GM12878 (cell line): ENCODE data around the gene UTS2. TPM values are rescaled to one million over a fixed set of nuclear protein-coding genes. Genes with fewer than 3 reads are reported as not detected.

Experiments used
- ATAC-seq: fragments of 200-7000 bp; cut with Tn5 transposase; 3 replicates; pipeline ENCODE4 v1.9.1; 2020; ENCODE audit warnings: mild to moderate bottlenecking, moderate library complexity
- BruUV-seq: library from RNA; stranded (reverse); fragments of 400-500 nt; replicated peaks from 2 replicates; lab custom pipeline; 2021; lab: Mats Ljungman, UMichigan
- CTCF ChIA-PET: fragments of 300-600 bp; sonication (Branson Sonifier 250); formaldehyde crosslinking; extraction: SDS; loops from one replicate; lab custom pipeline; 2021; ENCODE audit warnings: inconsistent platforms; lab: Yijun Ruan, JAX
- POLR2A ChIA-PET: fragments of 350-600 bp; formaldehyde crosslinking; extraction: SDS; loops from one replicate; lab custom pipeline; 2021; ENCODE audit warnings: inconsistent platforms; lab: Charles Lee
- RAD21 ChIA-PET: fragments of 300-600 bp; sonication (Branson Sonifier 250); formaldehyde crosslinking; loops from one replicate; lab custom pipeline; 2023; ENCODE audit warnings: antibody characterized with exemption; ENCODE audit not compliant: unreplicated experiment; lab: Charles Lee
- SMC1A ChIA-PET: fragments of 300-600 bp; sonication (Branson Sonifier 250); formaldehyde crosslinking; loops from one replicate; lab custom pipeline; 2023; ENCODE audit not compliant: unreplicated experiment, uncharacterized antibody; lab: Charles Lee
- DNase-seq: peaks from one replicate; pipeline ENCODE4 v3.0.0-alpha.2; 2011; ENCODE audit warnings: low read depth, low spot score
- FAIRE-seq: peaks from 3 replicates; lab custom pipeline; 2011; peaks lifted over from hg19 to GRCh38; lab: Jason Lieb, UNC
- H2AFZ ChIP-seq: 2 replicates; pipeline ENCODE4 v1.6.0; 2011; ENCODE audit warnings: low read depth, low read length, control low read depth; ENCODE audit not compliant: control insufficient read depth
- H3K27ac ChIP-seq: 2 replicates; pipeline ENCODE4 v1.5.1; 2011; ENCODE audit warnings: control low read depth; ENCODE audit not compliant: control insufficient read depth, insufficient read depth
- H3K27me3 ChIP-seq, 2 experiments: replicated peaks in 1 of 2; 2 replicates each; pipeline versions ENCODE4 v1.6.0 to v1.6.1; 2011; ENCODE audit warnings: low read length in 1 of 2; ENCODE audit not compliant: control insufficient read depth in 2 of 2, insufficient read depth in 2 of 2
- H3K36me3 ChIP-seq, 2 experiments: 2 replicates each; pipeline ENCODE4 v1.5.1; 2011; ENCODE audit warnings: low read length in 1 of 2; ENCODE audit not compliant: control insufficient read depth in 2 of 2, insufficient read depth in 2 of 2
- H3K4me1 ChIP-seq: 2 replicates; pipeline ENCODE4 v1.6.1; 2011; ENCODE audit warnings: mild to moderate bottlenecking, low read length, moderate library complexity, mixed read lengths; ENCODE audit not compliant: control insufficient read depth, insufficient read depth
- H3K4me2 ChIP-seq: 2 replicates; pipeline ENCODE4 v1.6.0; 2011; ENCODE audit warnings: control low read depth; ENCODE audit not compliant: control insufficient read depth, insufficient read depth
- H3K4me3 ChIP-seq: fragments of 200-600 bp; sonication (generic); 2 replicates; pipeline ENCODE4 v1.5.1; 2016
- H3K79me2 ChIP-seq: 2 replicates; pipeline ENCODE4 v1.6.0; 2011; ENCODE audit warnings: low read length; ENCODE audit not compliant: control insufficient read depth, insufficient read depth
- H3K9ac ChIP-seq: 2 replicates; pipeline ENCODE4 v1.8.0; 2011; ENCODE audit warnings: low read length, control low read depth, mixed read lengths; ENCODE audit not compliant: control insufficient read depth, insufficient read depth
- H3K9me3 ChIP-seq: replicated peaks from 3 replicates; pipeline ENCODE4 v1.5.1; 2011; ENCODE audit warnings: mild to moderate bottlenecking, low read length; ENCODE audit not compliant: control insufficient read depth, insufficient read depth
- H4K20me1 ChIP-seq: 2 replicates; pipeline ENCODE4 v1.6.0; 2011; ENCODE audit not compliant: control insufficient read depth, insufficient read depth
- BRCA1 ChIP-seq: IDR thresholded peaks from 2 replicates; pipeline ENCODE4 v1.6.1; 2011; ENCODE audit warnings: low read depth, low read length, improper control_type of control experiment
- SUPT20H ChIP-seq: IDR thresholded peaks from 2 replicates; pipeline ENCODE4 v1.6.1; 2011; ENCODE audit warnings: low read depth, mild to moderate bottlenecking, low read length, moderate library complexity, borderline replicate concordance; ENCODE audit not compliant: control insufficient read depth
- YY1 ChIP-seq: IDR thresholded peaks from 2 replicates; pipeline ENCODE4 v1.6.1; 2011; ENCODE audit warnings: low read depth, mild to moderate bottlenecking, low read length
- ZBTB4 ChIP-seq: fragments of 450-650 bp; formaldehyde crosslinking; IDR thresholded peaks from 2 replicates; pipeline ENCODE4 v1.4.0; 2022; ENCODE audit warnings: mild to moderate bottlenecking, moderate library complexity
- WGBS: methylation state at CpG from one replicate; pipeline ENCODE4 v1.1.6; 2016; ENCODE audit warnings: low lambda C conversion rate; ENCODE audit not compliant: insufficient replicate concordance, insufficient coverage; ENCODE audit errors: missing lambda C conversion rate; 5-methylcytosine and 5-hydroxymethylcytosine counted together
- in situ Hi-C: fragments of 300-500 bp; cut with MboI; formaldehyde crosslinking; loops from 9 replicates; pipeline ENCODE4 v1.14.3; 2018; ENCODE audit warnings: mixed read lengths
- intact Hi-C: fragments of 100-400 bp; cut with micrococcal nuclease; formaldehyde crosslinking; loops from one replicate; pipeline ENCODE4 v1.14.2; 2022; ENCODE audit not compliant: unreplicated experiment
- polyA plus RNA-seq, 11 experiments: library from polyadenylated mRNA; depleted of rRNA in 4 of 11; unstranded in 6 of 11; stranded (reverse) in 5 of 11; fragments of >200 nt; fragmentation: Nextera tagmentation in 4 of 11; fragmentation: Illumina TruSeq in 1 of 11; extraction: Ambion mirVana in 4 of 11; extraction: Trizol in 1 of 11; gene quantifications; 1 replicate in 1 of 11; 2 replicates in 10 of 11; pipeline versions ENCODE4 v1.2.1 to v1.2.3, GENCODE V29; 2011 to 2016; ENCODE audit warnings: inconsistent platforms in 2 of 11, missing spikeins in 2 of 11, low read depth in 1 of 11
- total RNA-seq, 4 experiments: library from RNA; depleted of rRNA in 3 of 4; stranded (reverse); fragments of >200 nt in 3 of 4; fragmentation: Illumina TruSeq in 1 of 4; extraction: Trizol in 1 of 4; gene quantifications; 2 replicates each; pipeline versions ENCODE4 v1.2.1 to v1.2.3, GENCODE V29; 2013 to 2021
- TF ChIP-seq, protein P1 (sequence below): IDR thresholded peaks from 2 replicates; pipeline ENCODE4 v1.6.1; 2011; ENCODE audit warnings: low read depth, low read length, improper control_type of control experiment, borderline replicate concordance

UTS2 gene
- total and polyA plus RNA-seq, 10 of the 15 experiments (the other 5 are each of a cell fraction or from before 2014, with no cell fraction given) = not detected

DNA sequence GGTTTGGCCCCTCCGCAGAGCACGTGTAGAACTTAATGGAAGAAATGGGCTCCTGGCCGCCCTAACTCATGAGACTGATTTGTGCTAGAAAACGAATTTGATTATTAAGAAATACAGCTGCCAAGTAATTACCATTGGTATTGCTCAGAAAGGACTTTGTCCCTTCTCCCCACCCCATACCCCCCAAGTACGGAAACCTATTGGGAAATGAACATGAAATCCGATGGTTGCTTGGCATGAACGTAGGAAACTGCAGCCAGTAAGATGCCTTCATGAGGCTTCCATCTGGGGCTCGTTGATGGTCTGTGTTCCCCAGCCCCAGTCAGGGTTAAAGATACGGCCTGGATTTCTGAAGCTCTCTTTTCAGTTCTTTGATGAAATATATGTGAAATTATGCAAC is 47.4 kb downstream of the UTS2 start:
- RAD21 ChIA-PET = interaction anchor here (0.7 kb wide), 1 partner anchor 98 kb away, joined by 3 read pairs; no protein-coding TSS in a partner anchor

More for the DNA sequence above, 47.4 kb downstream of the UTS2 start:
- Histone ChIP-seq H3K4me2 (no peak overlapping the region), H4K20me1 (no peaks in the 10 kb centered on the region), H3K27me3 (no peaks in the 10 kb centered on the region), H3K4me1 (no peaks in the 10 kb centered on the region), H2AFZ (no peak overlapping the region), H3K9me3 (no peaks in the 10 kb centered on the region), H3K4me3 (no peak overlapping the region), H3K79me2 (no peaks in the 10 kb centered on the region), H3K27ac (no peak overlapping the region), H3K36me3 (no peaks in the 10 kb centered on the region), H3K9ac (no peak overlapping the region)
- no peak for TF ChIP-seq SUPT20H
- no peak for TF ChIP-seq BRCA1
- TF ChIP-seq ZBTB4 (CRISPR knock-in tag) = no peak
- no peak for TF ChIP-seq YY1
- TF ChIP-seq, protein P1, sequence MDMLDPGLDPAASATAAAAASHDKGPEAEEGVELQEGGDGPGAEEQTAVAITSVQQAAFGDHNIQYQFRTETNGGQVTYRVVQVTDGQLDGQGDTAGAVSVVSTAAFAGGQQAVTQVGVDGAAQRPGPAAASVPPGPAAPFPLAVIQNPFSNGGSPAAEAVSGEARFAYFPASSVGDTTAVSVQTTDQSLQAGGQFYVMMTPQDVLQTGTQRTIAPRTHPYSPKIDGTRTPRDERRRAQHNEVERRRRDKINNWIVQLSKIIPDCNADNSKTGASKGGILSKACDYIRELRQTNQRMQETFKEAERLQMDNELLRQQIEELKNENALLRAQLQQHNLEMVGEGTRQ = no peak
- DNase-seq (no peak), ATAC-seq (no peak), FAIRE-seq (no peak)
- ChIA-PET CTCF (interaction anchor here (0.6 to 1.0 kb wide), 2 partner anchors 17 to 53 kb away, joined by 3 read pairs; no protein-coding TSS in a partner anchor), POLR2A (no interaction called here), SMC1A (interaction anchor here (1.0 kb wide), 1 partner anchor 11 kb away, joined by 4 read pairs; no protein-coding TSS in a partner anchor)
- intact Hi-C loops = loop anchor here (5.0 kb wide), 1 partner anchor 97 kb away; no protein-coding TSS in a partner anchor
- in situ Hi-C loops = no loop called here
- BruUV-seq = no TSS peak
- 53% methylated on average over 9 of the region's 9 CpGs for WGBS

Other genes starting within 250 kb of the UTS2 start
- gene VAMP3, start 81.8 kb downstream of the UTS2 start, total RNA-seq (2014; rRNA removed) = 8.4 and 18.0 TPM in 2 replicates
- gene VAMP3, start 81.8 kb downstream of the UTS2 start, total RNA-seq (2014; rRNA removed; fragmentation: Illumina TruSeq; extraction: Trizol) = 12.5 and 16.3 TPM in 2 replicates
- gene VAMP3, start 81.8 kb downstream of the UTS2 start, total RNA-seq (2021) = 9.9 and 11.7 TPM in 2 replicates
- 24.9 and 32.6 TPM in 2 replicates for gene VAMP3, start 81.8 kb downstream of the UTS2 start, polyA plus RNA-seq (2011; rRNA removed)
- 13.2 and 14.3 TPM in 2 replicates for gene VAMP3, start 81.8 kb downstream of the UTS2 start, polyA plus RNA-seq (2014; fragmentation: Illumina TruSeq; extraction: Trizol)
- gene VAMP3, start 81.8 kb downstream of the UTS2 start, polyA plus RNA-seq (2014; fragmentation: Nextera tagmentation; extraction: Ambion mirVana) = 1 to 10 TPM; 4.8 to 5.5 TPM
- gene VAMP3, start 81.8 kb downstream of the UTS2 start, polyA plus RNA-seq (2014; rRNA removed) = 9.7 and 14.7 TPM in 2 replicates
- 1 to 10 TPM; 8.2 to 9.5 TPM for gene VAMP3, start 81.8 kb downstream of the UTS2 start, polyA plus RNA-seq (2016; fragmentation: Nextera tagmentation; extraction: Ambion mirVana)
- gene PER3, start 68.8 kb downstream of the UTS2 start, total RNA-seq (2014; rRNA removed) = 0.05 and 0.06 TPM in 2 replicates
- gene PER3, start 68.8 kb downstream of the UTS2 start, total RNA-seq (2014; rRNA removed; fragmentation: Illumina TruSeq; extraction: Trizol) = 0.18 TPM in 2 replicates
- gene PER3, start 68.8 kb downstream of the UTS2 start, total RNA-seq (2021) = 0.11 and 0.31 TPM in 2 replicates
- 0.49 and 0.64 TPM in 2 replicates for gene PER3, start 68.8 kb downstream of the UTS2 start, polyA plus RNA-seq (2011; rRNA removed)
- gene PER3, start 68.8 kb downstream of the UTS2 start, polyA plus RNA-seq (2014; fragmentation: Illumina TruSeq; extraction: Trizol) = 0.25 and 0.35 TPM in 2 replicates
- under 1 TPM in 1 of 2 experiments, not detected in 1; 0.11 TPM for gene PER3, start 68.8 kb downstream of the UTS2 start, polyA plus RNA-seq (2014; fragmentation: Nextera tagmentation; extraction: Ambion mirVana)
- gene PER3, start 68.8 kb downstream of the UTS2 start, polyA plus RNA-seq (2014; rRNA removed) = 0.13 and 0.18 TPM in 2 replicates
- under 1 TPM; 0.11 to 0.13 TPM for gene PER3, start 68.8 kb downstream of the UTS2 start, polyA plus RNA-seq (2016; fragmentation: Nextera tagmentation; extraction: Ambion mirVana)
- gene TNFRSF9, start 87.8 kb upstream of the UTS2 start, total RNA-seq (2014; rRNA removed) = 4.0 and 4.4 TPM in 2 replicates
- 5.9 and 7.0 TPM in 2 replicates for gene TNFRSF9, start 87.8 kb upstream of the UTS2 start, total RNA-seq (2014; rRNA removed; fragmentation: Illumina TruSeq; extraction: Trizol)
- gene TNFRSF9, start 87.8 kb upstream of the UTS2 start, total RNA-seq (2021) = 5.6 and 7.6 TPM in 2 replicates
- 24.7 and 25.6 TPM in 2 replicates for gene TNFRSF9, start 87.8 kb upstream of the UTS2 start, polyA plus RNA-seq (2011; rRNA removed)
- gene TNFRSF9, start 87.8 kb upstream of the UTS2 start, polyA plus RNA-seq (2014; fragmentation: Illumina TruSeq; extraction: Trizol) = 5.4 and 5.7 TPM in 2 replicates
- 1 to 10 TPM; 7.5 to 9.2 TPM for gene TNFRSF9, start 87.8 kb upstream of the UTS2 start, polyA plus RNA-seq (2014; fragmentation: Nextera tagmentation; extraction: Ambion mirVana)
- gene TNFRSF9, start 87.8 kb upstream of the UTS2 start, polyA plus RNA-seq (2014; rRNA removed) = 4.0 and 5.9 TPM in 2 replicates
- gene TNFRSF9, start 87.8 kb upstream of the UTS2 start, polyA plus RNA-seq (2016; fragmentation: Nextera tagmentation; extraction: Ambion mirVana) = 1 to 10 TPM; 2.0 to 2.2 TPM
- gene PARK7, start 108.6 kb upstream of the UTS2 start, total RNA-seq (2014; rRNA removed) = 267 and 294 TPM in 2 replicates
- 293 and 296 TPM in 2 replicates for gene PARK7, start 108.6 kb upstream of the UTS2 start, total RNA-seq (2014; rRNA removed; fragmentation: Illumina TruSeq; extraction: Trizol)
- gene PARK7, start 108.6 kb upstream of the UTS2 start, total RNA-seq (2021) = 405 and 406 TPM in 2 replicates
- 523 and 619 TPM in 2 replicates for gene PARK7, start 108.6 kb upstream of the UTS2 start, polyA plus RNA-seq (2011; rRNA removed)
- gene PARK7, start 108.6 kb upstream of the UTS2 start, polyA plus RNA-seq (2014; fragmentation: Illumina TruSeq; extraction: Trizol) = 391 and 465 TPM in 2 replicates
- 1,000 to 10,000 TPM in 1 of 2 experiments, 100 to 1,000 TPM in 1; 948 to 1,056 TPM for gene PARK7, start 108.6 kb upstream of the UTS2 start, polyA plus RNA-seq (2014; fragmentation: Nextera tagmentation; extraction: Ambion mirVana)
- 416 and 466 TPM in 2 replicates for gene PARK7, start 108.6 kb upstream of the UTS2 start, polyA plus RNA-seq (2014; rRNA removed)
- gene PARK7, start 108.6 kb upstream of the UTS2 start, polyA plus RNA-seq (2016; fragmentation: Nextera tagmentation; extraction: Ambion mirVana) = 100 to 1,000 TPM; 717 to 720 TPM
- gene ERRFI1, start 173.2 kb upstream of the UTS2 start, total RNA-seq (2014; rRNA removed) = 3.8 and 4.4 TPM in 2 replicates
- gene ERRFI1, start 173.2 kb upstream of the UTS2 start, total RNA-seq (2014; rRNA removed; fragmentation: Illumina TruSeq; extraction: Trizol) = 4.1 TPM in 2 replicates
- gene ERRFI1, start 173.2 kb upstream of the UTS2 start, total RNA-seq (2021) = 4.6 and 6.5 TPM in 2 replicates
- 0.73 and 0.90 TPM in 2 replicates for gene ERRFI1, start 173.2 kb upstream of the UTS2 start, polyA plus RNA-seq (2011; rRNA removed)
- 5.9 and 6.9 TPM in 2 replicates for gene ERRFI1, start 173.2 kb upstream of the UTS2 start, polyA plus RNA-seq (2014; fragmentation: Illumina TruSeq; extraction: Trizol)
- 1 to 10 TPM; 1.6 to 2.4 TPM for gene ERRFI1, start 173.2 kb upstream of the UTS2 start, polyA plus RNA-seq (2014; fragmentation: Nextera tagmentation; extraction: Ambion mirVana)
- 3.2 and 4.0 TPM in 2 replicates for gene ERRFI1, start 173.2 kb upstream of the UTS2 start, polyA plus RNA-seq (2014; rRNA removed)
- 1 to 10 TPM; 2.0 to 2.3 TPM for gene ERRFI1, start 173.2 kb upstream of the UTS2 start, polyA plus RNA-seq (2016; fragmentation: Nextera tagmentation; extraction: Ambion mirVana)